Smooth muscle cell (in vitro differentiated cells): ENCODE data around the gene EGFR. TPM values are rescaled to one million over a fixed set of nuclear protein-coding genes. Genes with fewer than 3 reads are reported as not detected.

Experiments used
- DNase-seq: peaks from one replicate; lab custom pipeline; 2025; ENCODE audit not compliant: unreplicated experiment; lab: John Stamatoyannopoulos, UW
- H2AFZ ChIP-seq: fragments of 200-600 bp; sonication (generic); 2 replicates; pipeline ENCODE4 v1.6.0; 2016; ENCODE audit warnings: antibody characterized with exemption, low read depth, mild to moderate bottlenecking
- H3F3A ChIP-seq: fragments of 200-600 bp; sonication (generic); 2 replicates; pipeline ENCODE4 v1.6.0; 2017; ENCODE audit warnings: antibody characterized with exemption, low read depth
- H3K27ac ChIP-seq: fragments of 200-600 bp; sonication (generic); 2 replicates; pipeline ENCODE4 v1.5.1; 2016; ENCODE audit warnings: low read depth, mild to moderate bottlenecking
- H3K27me3 ChIP-seq: fragments of 200-600 bp; sonication (generic); 2 replicates; pipeline ENCODE4 v1.6.1; 2016; ENCODE audit warnings: low read depth, mild to moderate bottlenecking
- H3K36me3 ChIP-seq: fragments of 200-600 bp; sonication (generic); 2 replicates; pipeline ENCODE4 v1.5.1; 2016; ENCODE audit warnings: low read depth
- H3K4me1 ChIP-seq: fragments of 200-600 bp; sonication (generic); 2 replicates; pipeline ENCODE4 v1.5.1; 2016; ENCODE audit warnings: low read depth
- H3K4me2 ChIP-seq: fragments of 200-600 bp; sonication (generic); 2 replicates; pipeline ENCODE4 v1.6.0; 2016; ENCODE audit warnings: mild to moderate bottlenecking
- H3K4me3 ChIP-seq: fragments of 200-600 bp; sonication (generic); 2 replicates; pipeline ENCODE4 v1.5.1; 2016; ENCODE audit warnings: mild to moderate bottlenecking
- H3K79me2 ChIP-seq: fragments of 200-600 bp; sonication (generic); 2 replicates; pipeline ENCODE4 v1.6.0; 2016; ENCODE audit warnings: low read depth, mild to moderate bottlenecking
- H3K9ac ChIP-seq: fragments of 200-600 bp; sonication (generic); 2 replicates; pipeline ENCODE4 v1.6.0; 2016; ENCODE audit warnings: low read depth
- H3K9me3 ChIP-seq: fragments of 200-600 bp; sonication (generic); replicated peaks from 2 replicates; pipeline ENCODE4 v1.5.1; 2016; ENCODE audit warnings: low read depth
- H4K20me1 ChIP-seq: fragments of 200-600 bp; sonication (generic); 2 replicates; pipeline ENCODE4 v1.6.0; 2016; ENCODE audit warnings: low read depth
- CTCF ChIP-seq: fragments of 200-600 bp; sonication (generic); IDR thresholded peaks from 2 replicates; pipeline ENCODE4 v1.5.1; 2017; ENCODE audit warnings: borderline replicate concordance, mild to moderate bottlenecking, antibody characterized with exemption; ENCODE audit not compliant: insufficient read depth, poor library complexity, severe bottlenecking
- WGBS: methylation state at CpG from one replicate; pipeline ENCODE4 v1.1.7; 2016; ENCODE audit warnings: low lambda C conversion rate; 5-methylcytosine and 5-hydroxymethylcytosine counted together
- polyA plus RNA-seq: library from polyadenylated mRNA; unstranded; fragments of >200 nt; fragmentation: Nextera tagmentation; extraction: Ambion mirVana; gene quantifications from 2 replicates; pipeline ENCODE4 v1.2.1, GENCODE V29; 2016
- total RNA-seq: library from RNA; depleted of rRNA; stranded (reverse); fragments of >200 nt; gene quantifications from 2 replicates; pipeline ENCODE4 v1.2.3, GENCODE V29; 2014

EGFR gene
- total and polyA plus RNA-seq, 2 experiments from 2014 or later: 9.0 to 31.1 TPM

GRCh38 chr7:55030314-55030713 lies 11.5 kb downstream of the EGFR start:
- Histone ChIP-seq H3K4me1 (no peaks in the 10 kb centered on the region), H3K27me3 (no peaks in the 10 kb centered on the region), H3K27ac (peak overlapping the region; percentile 26), H3F3A (peaks cover 10% of the 10 kb centered on the region), H4K20me1 (peaks cover 7% of the 10 kb centered on the region), H3K9ac (no peak overlapping the region), H3K79me2 (peaks cover 51% of the 10 kb centered on the region), H3K36me3 (no peaks in the 10 kb centered on the region), H2AFZ (no peak overlapping the region), H3K9me3 (no peaks in the 10 kb centered on the region), H3K4me2 (peak overlapping the region; percentile 34), H3K4me3 (no peak overlapping the region)
- no peak for TF ChIP-seq CTCF
- no peak for DNase-seq
- 12% methylated on average over 1 of the region's 1 CpG for WGBS

DNA sequence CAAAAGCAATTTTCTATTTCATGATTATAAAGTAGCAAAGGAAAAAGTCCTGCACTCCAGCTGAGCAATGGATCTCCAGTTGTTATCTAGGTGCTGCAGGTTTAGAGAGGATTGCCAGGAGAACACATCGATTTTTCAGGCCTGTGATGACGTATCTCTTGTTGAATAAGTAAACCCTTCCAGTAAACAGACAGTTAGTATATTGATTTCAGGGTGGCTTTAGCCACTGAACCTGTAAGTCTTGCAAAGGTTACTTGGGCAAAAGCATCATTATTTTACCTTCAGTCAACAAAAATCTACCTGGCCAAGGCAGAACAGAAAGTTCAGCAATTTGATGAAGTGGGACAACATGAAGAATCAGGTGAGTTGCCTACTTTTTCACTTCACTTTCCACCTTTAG lies 12.3 kb downstream of the EGFR start:
- no peaks in the 10 kb centered on the region for H3K4me1 ChIP-seq
- H2AFZ ChIP-seq: no peak overlapping the region
- no peak for TF ChIP-seq CTCF
- H3F3A ChIP-seq: peaks cover 6% of the 10 kb centered on the region
- no peaks in the 10 kb centered on the region for H3K36me3 ChIP-seq
- no peaks in the 10 kb centered on the region for H3K27me3 ChIP-seq
- no peaks in the 10 kb centered on the region for H3K9me3 ChIP-seq
- no peak overlapping the region for H3K4me2 ChIP-seq
- H3K4me3 ChIP-seq: no peak overlapping the region
- no peak for DNase-seq
- peaks cover 7% of the 10 kb centered on the region for H4K20me1 ChIP-seq
- H3K79me2 ChIP-seq: peaks cover 58% of the 10 kb centered on the region
- WGBS: 97% methylated on average over 2 of the region's 2 CpGs
- H3K27ac ChIP-seq: peak overlapping the region; percentile 63
- H3K9ac ChIP-seq: no peak overlapping the region

GRCh38 chr7:55032069-55032699 lies 13.4 kb downstream of the EGFR start:
- TF ChIP-seq CTCF: no peak
- DNase-seq: no peak
- no peaks in the 10 kb centered on the region for H3K27me3 ChIP-seq
- peaks cover 3% of the 10 kb centered on the region for H4K20me1 ChIP-seq
- peak overlapping the region; percentile 63 for H3K27ac ChIP-seq
- H3K9me3 ChIP-seq: no peaks in the 10 kb centered on the region
- H3K4me1 ChIP-seq: no peaks in the 10 kb centered on the region
- no peaks in the 10 kb centered on the region for H3K36me3 ChIP-seq
- peak overlapping the region; percentile 4 for H3K4me2 ChIP-seq
- peak overlapping the region; percentile 15 for H3K9ac ChIP-seq
- H3K79me2 ChIP-seq: peaks cover 69% of the 10 kb centered on the region
- H3K4me3 ChIP-seq: no peak overlapping the region
- peaks cover 3% of the 10 kb centered on the region for H3F3A ChIP-seq
- H2AFZ ChIP-seq: no peak overlapping the region
- WGBS: 80% methylated on average over 9 of the region's 9 CpGs
